H1 (cell line): ENCODE results near the gene TSHZ2. TPM values are rescaled to one million over a fixed set of nuclear protein-coding genes. Genes with fewer than 3 reads are reported as not detected.

Experiments used
- CTCF ChIA-PET: fragments of 300-600 bp; sonication (Branson Sonifier 250); formaldehyde crosslinking; loops from one replicate; lab custom pipeline; 2021; ENCODE audit not compliant: partially characterized antibody; lab: Charles Lee
- POLR2A ChIA-PET: fragments of 300-600 bp; sonication (Branson Sonifier 250); formaldehyde crosslinking; loops from one replicate; lab custom pipeline; 2021; ENCODE audit warnings: inconsistent platforms; ENCODE audit not compliant: partially characterized antibody; lab: Charles Lee
- DNase-seq, 2 experiments: peaks; one replicate each; pipeline versions ENCODE4 v3.0.0 to v3.0.0-alpha.2; 2010 to 2022; ENCODE audit warnings: low spot score in 2 of 2, low read depth in 1 of 2, mixed read lengths in 1 of 2
- FAIRE-seq: peaks from 2 replicates; lab custom pipeline; 2011; peaks lifted over from hg19 to GRCh38; lab: Jason Lieb, UNC
- H2AFZ ChIP-seq: 2 replicates; pipeline ENCODE4 v1.8.1; 2012; ENCODE audit warnings: low read length, inconsistent platforms
- H2AK5ac ChIP-seq: 2 replicates; pipeline ENCODE4 v1.6.1; 2013; ENCODE audit warnings: low read depth, low read length
- H2BK120ac ChIP-seq: replicated peaks from 2 replicates; pipeline ENCODE3; 2013; ENCODE audit warnings: low read depth, low read length, inconsistent platforms
- H2BK12ac ChIP-seq: 2 replicates; pipeline ENCODE4 v1.6.1; 2013; ENCODE audit warnings: low read depth, low read length
- H2BK15ac ChIP-seq: 2 replicates; pipeline ENCODE4 v1.6.1; 2013; ENCODE audit warnings: low read length
- H2BK20ac ChIP-seq: 2 replicates; pipeline ENCODE4 v1.6.1; 2013; ENCODE audit warnings: low read length
- H2BK5ac ChIP-seq: 2 replicates; pipeline ENCODE4 v1.6.1; 2013; ENCODE audit warnings: low read depth, low read length
- H3K14ac ChIP-seq: 2 replicates; pipeline ENCODE4 v1.6.1; 2013; ENCODE audit warnings: inconsistent platforms; ENCODE audit not compliant: insufficient read length
- H3K18ac ChIP-seq: 2 replicates; pipeline ENCODE4 v1.6.1; 2013; ENCODE audit warnings: low read length; ENCODE audit errors: extremely low read depth
- H3K23ac ChIP-seq: 2 replicates; pipeline ENCODE4 v1.6.1; 2013; ENCODE audit warnings: inconsistent platforms; ENCODE audit not compliant: insufficient read length
- H3K23me2 ChIP-seq: 2 replicates; pipeline ENCODE4 v1.6.1; 2013; ENCODE audit warnings: low read depth, low read length
- H3K27ac ChIP-seq: 2 replicates; pipeline ENCODE4 v1.6.1; 2011; ENCODE audit warnings: low read depth, low read length, inconsistent platforms
- H3K27me3 ChIP-seq, 4 experiments: replicated peaks in 1 of 4; 1 replicate in 1 of 4; 2 replicates in 3 of 4; pipeline versions ENCODE4 v1.6.1 to v1.8.1; 2011 to 2013; ENCODE audit warnings: low read length in 3 of 4, mild to moderate bottlenecking in 3 of 4, inconsistent platforms in 2 of 4, mixed read lengths in 2 of 4, moderate library complexity in 1 of 4; ENCODE audit not compliant: control insufficient read depth in 3 of 4, insufficient read depth in 3 of 4; ENCODE audit errors: extremely low read depth in 1 of 4
- H3K36me3 ChIP-seq, 4 experiments: 2 replicates each; pipeline versions ENCODE4 v1.6.1 to v1.8.1; 2011 to 2013; ENCODE audit warnings: mild to moderate bottlenecking in 4 of 4, low read length in 3 of 4, moderate library complexity in 2 of 4, control low read depth in 1 of 4, inconsistent platforms in 1 of 4; ENCODE audit not compliant: insufficient read depth in 4 of 4, control insufficient read depth in 2 of 4
- H3K4ac ChIP-seq: replicated peaks from 2 replicates; pipeline ENCODE3; 2013; ENCODE audit warnings: low read length, low read depth, mixed read lengths, inconsistent platforms; ENCODE audit not compliant: insufficient read length
- H3K4me1 ChIP-seq, 4 experiments: replicated peaks in 1 of 4; 1 replicate in 1 of 4; 2 replicates in 3 of 4; pipeline versions ENCODE4 v1.6.1 to v1.8.1; 2011 to 2013; ENCODE audit warnings: low read length in 3 of 4, inconsistent platforms in 2 of 4, mixed read lengths in 1 of 4; ENCODE audit not compliant: insufficient read depth in 4 of 4, control insufficient read depth in 3 of 4
- H3K4me2 ChIP-seq, 2 experiments: 2 replicates each; pipeline versions ENCODE4 v1.6.1 to v1.8.1; 2011 to 2013; ENCODE audit warnings: low read depth in 2 of 2, low read length in 2 of 2, control low read depth in 1 of 2, inconsistent platforms in 1 of 2, mild to moderate bottlenecking in 1 of 2; ENCODE audit not compliant: insufficient read depth in 1 of 2
- H3K4me3 ChIP-seq, 4 experiments: fragments of 200-600, 300-600 bp in 1 of 4; sonication (generic), shearing (Covaris generic), sonication (Bioruptor Twin) in 1 of 4; 2 replicates each; pipeline versions ENCODE4 v1.5.1 to v1.8.1; 2011 to 2016; ENCODE audit warnings: low read length in 4 of 4, low read depth in 3 of 4, control low read depth in 2 of 4, inconsistent platforms in 2 of 4, mild to moderate bottlenecking in 2 of 4, mixed read lengths in 1 of 4, moderate library complexity in 1 of 4; ENCODE audit not compliant: insufficient read depth in 2 of 4; ENCODE audit errors: extremely low read depth in 1 of 4
- H3K56ac ChIP-seq: replicated peaks from 2 replicates; pipeline ENCODE3; 2013; ENCODE audit warnings: low read depth, mild to moderate bottlenecking, mixed read lengths, low read length, inconsistent platforms; ENCODE audit not compliant: insufficient read length
- H3K79me1 ChIP-seq: 2 replicates; pipeline ENCODE4 v1.6.1; 2013; ENCODE audit warnings: low read depth, low read length, control low read depth
- H3K79me2 ChIP-seq, 2 experiments: 2 replicates each; pipeline versions ENCODE4 v1.6.1 to v1.8.1; 2012 to 2013; ENCODE audit warnings: low read length in 2 of 2, mild to moderate bottlenecking in 2 of 2, inconsistent platforms in 1 of 2; ENCODE audit not compliant: insufficient read depth in 2 of 2, control insufficient read depth in 1 of 2
- H3K9ac ChIP-seq, 4 experiments: replicated peaks in 1 of 4; 1 replicate in 1 of 4; 2 replicates in 3 of 4; pipeline versions ENCODE4 v1.6.1 to v1.8.1; 2011 to 2013; ENCODE audit warnings: low read depth in 3 of 4, low read length in 3 of 4, control low read depth in 2 of 4, mild to moderate bottlenecking in 2 of 4, moderate library complexity in 2 of 4, inconsistent platforms in 1 of 4; ENCODE audit errors: extremely low read depth in 1 of 4
- H3K9me3 ChIP-seq, 2 experiments: 2 replicates each; pipeline versions ENCODE4 v1.6.1 to v1.8.1; 2012 to 2013; ENCODE audit warnings: mild to moderate bottlenecking in 2 of 2, moderate library complexity in 2 of 2, control low read depth in 1 of 2, inconsistent platforms in 1 of 2, low read depth in 1 of 2, low read length in 1 of 2, mixed read lengths in 1 of 2; ENCODE audit not compliant: insufficient read depth in 2 of 2
- H4K20me1 ChIP-seq, 2 experiments: replicated peaks in 1 of 2; 2 replicates each; pipeline versions ENCODE3 to v1.8.1; 2011 to 2013; ENCODE audit warnings: inconsistent platforms in 2 of 2, low read length in 2 of 2, mild to moderate bottlenecking in 1 of 2; ENCODE audit not compliant: insufficient read depth in 2 of 2, control insufficient read depth in 1 of 2
- H4K5ac ChIP-seq: 2 replicates; pipeline ENCODE4 v1.6.1; 2013; ENCODE audit warnings: low read length, low read depth, mixed read lengths, inconsistent platforms; ENCODE audit not compliant: insufficient read length
- H4K8ac ChIP-seq: 2 replicates; pipeline ENCODE4 v1.8.0; 2013; ENCODE audit warnings: mild to moderate bottlenecking, moderate library complexity, low read length, inconsistent platforms; ENCODE audit not compliant: insufficient read depth; ENCODE audit errors: extremely low read depth
- H4K91ac ChIP-seq: replicated peaks from 2 replicates; pipeline ENCODE3; 2013; ENCODE audit warnings: low read length, mixed read lengths, inconsistent platforms; ENCODE audit not compliant: insufficient read length
- BCL11A ChIP-seq, 2 experiments: IDR thresholded peaks; one replicate each; pipeline ENCODE4 v1.6.1; 2011; ENCODE audit warnings: low read depth in 2 of 2, low read length in 2 of 2, mild to moderate bottlenecking in 2 of 2
- CBX8 ChIP-seq: fragments of 300-800, 300-1000 bp; sonication (generic); IDR thresholded peaks from 2 replicates; pipeline ENCODE4 v1.7.1; 2016; ENCODE audit warnings: low read depth, low read length, borderline replicate concordance
- EZH2 ChIP-seq: fragments of 200-600 bp; sonication (generic); IDR thresholded peaks from 2 replicates; pipeline ENCODE4 v1.7.1; 2012; ENCODE audit warnings: low read depth, mild to moderate bottlenecking, moderate library complexity, low read length, inconsistent platforms; ENCODE audit not compliant: severe bottlenecking
- HDAC6 ChIP-seq: IDR thresholded peaks from one replicate; pipeline ENCODE4 v1.7.1; 2012; ENCODE audit warnings: low read depth, mild to moderate bottlenecking, inconsistent platforms, low read length, moderate library complexity
- KDM5A ChIP-seq: fragments of 200-600 bp; IDR thresholded peaks from 2 replicates; pipeline ENCODE4 v1.7.1; 2012; ENCODE audit warnings: mild to moderate bottlenecking, low read length, inconsistent platforms, mixed read lengths
- PHF8 ChIP-seq: fragments of 200-600 bp; sonication (generic); conservative IDR thresholded peaks from 2 replicates; pipeline ENCODE4 v1.7.1; 2012; ENCODE audit warnings: low read depth, mild to moderate bottlenecking, inconsistent platforms, low read length, moderate library complexity
- RFX5 ChIP-seq: IDR thresholded peaks from 2 replicates; pipeline ENCODE4 v1.6.1; 2011; ENCODE audit warnings: low read depth, low read length, improper control_type of control experiment, borderline replicate concordance
- RNF2 ChIP-seq: fragments of 200-900, 300-1000 bp; sonication (generic); IDR thresholded peaks from 2 replicates; pipeline ENCODE4 v1.7.1; 2016; ENCODE audit warnings: borderline replicate concordance, low read depth, mild to moderate bottlenecking, antibody characterized with exemption, low read length; ENCODE audit not compliant: poor library complexity, severe bottlenecking; ENCODE audit errors: missing control alignments
- RXRA ChIP-seq: IDR thresholded peaks from 2 replicates; pipeline ENCODE4 v1.6.1; 2011; ENCODE audit warnings: low read depth, mild to moderate bottlenecking, low read length, moderate library complexity; ENCODE audit not compliant: insufficient read depth
- TAF1 ChIP-seq: IDR thresholded peaks from 2 replicates; pipeline ENCODE4 v1.6.1; 2011; ENCODE audit warnings: mild to moderate bottlenecking, low read depth, low read length
- TAF7 ChIP-seq: optimal IDR thresholded peaks from 2 replicates; pipeline ENCODE3; 2011; ENCODE audit warnings: low read depth, mild to moderate bottlenecking, inconsistent platforms, low read length, moderate library complexity, borderline replicate concordance
- TBP ChIP-seq: IDR thresholded peaks from 2 replicates; pipeline ENCODE4 v1.6.1; 2011; ENCODE audit warnings: low read depth, low read length, improper control_type of control experiment
- WGBS, 2 experiments: shearing (Covaris generic) in 1 of 2; methylation state at CpG; one replicate each; pipeline versions ENCODE4 v1.1.6 to v1.1.7; 2013 to 2015; ENCODE audit warnings: low lambda C conversion rate in 2 of 2, mixed read lengths in 2 of 2, inconsistent platforms in 1 of 2, low coverage in 1 of 2, missing lambda C conversion rate in 1 of 2; ENCODE audit not compliant: insufficient replicate concordance in 2 of 2, insufficient coverage in 1 of 2, insufficient read length in 1 of 2; ENCODE audit errors: extremely low coverage in 1 of 2, missing lambda C conversion rate in 1 of 2; 5-methylcytosine and 5-hydroxymethylcytosine counted together
- polyA plus RNA-seq, 7 experiments: library from polyadenylated mRNA; depleted of rRNA in 3 of 7; stranded (reverse) in 5 of 7; unstranded in 2 of 7; fragments of >200 nt in 5 of 7; fragments of 200-250 nt in 2 of 7; gene quantifications; 1 replicate in 5 of 7; 2 replicates in 1 of 7; 4 replicates in 1 of 7; pipeline versions ENCODE4 v1.2.1 to v1.2.3, GENCODE V29; 2011 to 2013; ENCODE audit warnings: missing spikeins in 2 of 7, mixed read lengths in 2 of 7
- total RNA-seq: library from RNA; stranded (reverse); fragmentation: NEBNext Ultra II Directional; extraction: Animal tissue kit (Norgen Biotek cat#: 25700); gene quantifications from 2 replicates; pipeline ENCODE4 v1.2.1, GENCODE V29; 2021

The TSHZ2 gene
- total and polyA plus RNA-seq, 2 of the 8 experiments (the other 6 are each of a cell fraction or from before 2014, with no cell fraction given), result 0.14 to 0.30 TPM

- Histone ChIP-seq H2BK5ac (no peak overlapping the region), H3K4me1 (no peaks in the 10 kb centered on the region), H3K23ac (no peak overlapping the region), H3K4me3 (no peak overlapping the region), H3K23me2 (no peaks in the 10 kb centered on the region), H3K36me3 (no peaks in the 10 kb centered on the region), H2AK5ac (no peak overlapping the region), H3K4me2 (no peak overlapping the region), H3K18ac (no peak overlapping the region), H2BK15ac (no peak overlapping the region), H3K27ac (no peak overlapping the region), H4K91ac (no peak overlapping the region), H3K79me2 (no peaks in the 10 kb centered on the region), H4K20me1 (no peaks in the 10 kb centered on the region), H3K27me3 (no peaks in the 10 kb centered on the region), H3K14ac (no peak overlapping the region), H2BK12ac (no peak overlapping the region), H4K8ac (no peak overlapping the region), H3K9ac (no peak overlapping the region), H2BK120ac (no peak overlapping the region), H3K56ac (no peak overlapping the region), H3K9me3 (no peaks in the 10 kb centered on the region; a peak in 1 of 4 replicates), H4K5ac (no peak overlapping the region), H3K79me1 (no peaks in the 10 kb centered on the region), H2AFZ (peak overlapping the region; percentile 16), H2BK20ac (no peak overlapping the region), H3K4ac (no peak overlapping the region)
- FAIRE-seq (no peak), DNase-seq (no peak)
- WGBS, 2 experiments, result 92% methylated on average over 18 of the region's 18 CpGs; no CpG with 5 or more reads in 1 of the 2 experiments
- CTCF ChIA-PET, result interaction anchor here (0.7 to 0.8 kb wide), 3 partner anchors 100 to 235 kb away, joined by 3 to 6 read pairs (median 3); no protein-coding TSS in a partner anchor
- POLR2A ChIA-PET, result no interaction called here
- TF ChIP-seq TBP (no peak), RFX5 (no peak), EZH2 (no peak), PHF8 (no peak), KDM5A (no peak), TAF7 (no peak), BCL11A (IDR thresholded peaks at IDR 0.05; ENCODE audit: low read depth in 2 of 2, low read length in 2 of 2) (no peak), CBX8 (no peak), TAF1 (no peak), RNF2 (no peak), HDAC6 (no peak), RXRA (no peak)
Measured at GRCh38 chr20:53513489-53514298, 541.5 kb downstream of the TSHZ2 start.
